GM23338 (cell line): ENCODE measurements around the gene VAMP8. TPM values are rescaled to one million over a fixed set of nuclear protein-coding genes. Genes with fewer than 3 reads are reported as not detected.

ENCODE experiments used
- ATAC-seq: fragments of 200-7000 bp; cut with Tn5 transposase; 3 replicates; pipeline ENCODE4 v1.9.1; 2020
- DNase-seq: peaks from one replicate; pipeline ENCODE4 v3.0.0-alpha.2; 2015; ENCODE audit warnings: low spot score
- H2AFZ ChIP-seq: fragments of 200-600 bp; sonication (generic); 2 replicates; pipeline ENCODE4 v1.8.0; 2016; ENCODE audit warnings: antibody characterized with exemption, mild to moderate bottlenecking, moderate library complexity
- H3F3A ChIP-seq: fragments of 200-600 bp; sonication (generic); replicated peaks from 2 replicates; pipeline ENCODE4 v1.8.0; 2017; ENCODE audit warnings: antibody characterized with exemption, mixed run types, low read depth
- H3K27ac ChIP-seq: fragments of 200-600 bp; sonication (generic); 2 replicates; pipeline ENCODE4 v1.6.1; 2016; ENCODE audit warnings: low read depth
- H3K27me3 ChIP-seq: fragments of 200-600 bp; sonication (generic); 2 replicates; pipeline ENCODE4 v1.8.0; 2016; ENCODE audit warnings: mild to moderate bottlenecking, mixed run types, moderate library complexity; ENCODE audit not compliant: insufficient read depth
- H3K36me3 ChIP-seq: fragments of 200-600 bp; sonication (generic); 2 replicates; pipeline ENCODE4 v1.8.0; 2016; ENCODE audit warnings: mild to moderate bottlenecking; ENCODE audit not compliant: insufficient read depth
- H3K4me1 ChIP-seq: fragments of 200-600 bp; sonication (generic); 2 replicates; pipeline ENCODE4 v1.8.0; 2016; ENCODE audit warnings: mild to moderate bottlenecking, moderate library complexity; ENCODE audit not compliant: insufficient read depth
- H3K4me2 ChIP-seq: fragments of 200-600 bp; sonication (generic); 2 replicates; pipeline ENCODE4 v1.7.1; 2017; ENCODE audit warnings: mixed run types
- H3K4me3 ChIP-seq: fragments of 200-600 bp; sonication (generic); 2 replicates; pipeline ENCODE4 v1.6.1; 2016; ENCODE audit warnings: mixed run types
- H3K79me2 ChIP-seq: fragments of 200-600 bp; sonication (generic); replicated peaks from 2 replicates; pipeline ENCODE4 v1.8.0; 2017; ENCODE audit warnings: mild to moderate bottlenecking; ENCODE audit not compliant: insufficient read depth
- H3K9me2 ChIP-seq: fragments of 200-600 bp; sonication (generic); 2 replicates; pipeline ENCODE4 v1.8.0; 2017; ENCODE audit not compliant: insufficient read depth
- H4K20me1 ChIP-seq: fragments of 200-600 bp; sonication (generic); replicated peaks from 2 replicates; pipeline ENCODE4 v1.8.0; 2017; ENCODE audit warnings: mild to moderate bottlenecking; ENCODE audit not compliant: insufficient read depth
- H3K27ac Mint-ChIP-seq: 2 replicates; pipeline ENCODE4 v1.8.0; 2020; ENCODE audit warnings: inconsistent platforms, mild to moderate bottlenecking, moderate library complexity, mixed read lengths
- H3K27me3 Mint-ChIP-seq: 3 replicates; pipeline ENCODE4 v1.8.0; 2022; ENCODE audit warnings: low read depth, mild to moderate bottlenecking, moderate library complexity, mixed read lengths, inconsistent platforms; ENCODE audit not compliant: insufficient read depth, poor library complexity
- H3K36me3 Mint-ChIP-seq: 3 replicates; pipeline ENCODE4 v1.8.0; 2021; ENCODE audit warnings: low read depth, mild to moderate bottlenecking, inconsistent platforms, moderate library complexity, mixed read lengths
- H3K4me1 Mint-ChIP-seq: 3 replicates; pipeline ENCODE4 v1.8.0; 2020; ENCODE audit warnings: mild to moderate bottlenecking, inconsistent platforms, mixed read lengths
- H3K4me3 Mint-ChIP-seq: 3 replicates; pipeline ENCODE4 v1.8.0; 2021; ENCODE audit warnings: moderate library complexity, mild to moderate bottlenecking, inconsistent platforms, mixed read lengths
- H3K9me3 Mint-ChIP-seq: 3 replicates; pipeline ENCODE4 v1.8.0; 2020; ENCODE audit warnings: moderate library complexity, mild to moderate bottlenecking, inconsistent platforms, mixed read lengths
- ETS1 ChIP-seq: IDR thresholded peaks from 2 replicates; pipeline ENCODE4 v1.6.1; 2016; ENCODE audit warnings: antibody characterized with exemption
- EZH2 ChIP-seq: fragments of 200-600 bp; sonication (generic); IDR thresholded peaks from one replicate; pipeline ENCODE4 v1.8.0; 2017; ENCODE audit warnings: antibody characterized with exemption, mild to moderate bottlenecking, low read depth; ENCODE audit not compliant: unreplicated experiment
- NANOG ChIP-seq: IDR thresholded peaks from 2 replicates; pipeline ENCODE4 v1.6.1; 2016; ENCODE audit warnings: antibody characterized with exemption, borderline replicate concordance
- POLR2AphosphoS5 ChIP-seq: IDR thresholded peaks from 2 replicates; pipeline ENCODE4 v1.6.1; 2016; ENCODE audit warnings: antibody characterized with exemption, low read depth
- STAT1 ChIP-seq: IDR thresholded peaks from one replicate; pipeline ENCODE4 v1.6.1; 2016; ENCODE audit warnings: antibody characterized with exemption; ENCODE audit not compliant: unreplicated experiment
- ZNF114 ChIP-seq: fragments of 250-450 bp; sonication (Bioruptor Pico); IDR thresholded peaks from 2 replicates; pipeline ENCODE4 v1.5.0; 2020; ENCODE audit warnings: mild to moderate bottlenecking, moderate library complexity
- ZNF331 ChIP-seq: fragments of 250-450 bp; sonication (Bioruptor Pico); IDR thresholded peaks from 2 replicates; pipeline ENCODE4 v1.5.0; 2020; ENCODE audit warnings: low read depth, mild to moderate bottlenecking, moderate library complexity
- polyA plus RNA-seq: library from polyadenylated mRNA; unstranded; fragments of >200 nt; fragmentation: Nextera tagmentation; extraction: Ambion mirVana; gene quantifications from 2 replicates; pipeline ENCODE4 v1.2.1, GENCODE V29; 2016
- total RNA-seq: library from RNA; depleted of rRNA; stranded (reverse); fragments of >200 nt; shearing (Covaris generic); gene quantifications from 2 replicates; pipeline ENCODE4 v1.2.3, GENCODE V29; 2014
- TF ChIP-seq, protein P1 (sequence below), 2 experiments: fragments of 200-600 bp in 1 of 2; sonication (generic) in 1 of 2; conservative IDR thresholded peaks; 2 replicates each; pipeline versions ENCODE4 v1.5.1 to v1.6.1; 2016 to 2017; ENCODE audit warnings: antibody characterized with exemption in 2 of 2, low read depth in 2 of 2, mild to moderate bottlenecking in 2 of 2, moderate library complexity in 1 of 2
- TF ChIP-seq, protein P2 (sequence below): IDR thresholded peaks from one replicate; pipeline ENCODE4 v1.6.1; 2018; ENCODE audit warnings: antibody characterized with exemption; ENCODE audit not compliant: unreplicated experiment

VAMP8 gene
- total and polyA plus RNA-seq, 2 experiments from 2014 or later = 16.3 to 71.7 TPM

DNA sequence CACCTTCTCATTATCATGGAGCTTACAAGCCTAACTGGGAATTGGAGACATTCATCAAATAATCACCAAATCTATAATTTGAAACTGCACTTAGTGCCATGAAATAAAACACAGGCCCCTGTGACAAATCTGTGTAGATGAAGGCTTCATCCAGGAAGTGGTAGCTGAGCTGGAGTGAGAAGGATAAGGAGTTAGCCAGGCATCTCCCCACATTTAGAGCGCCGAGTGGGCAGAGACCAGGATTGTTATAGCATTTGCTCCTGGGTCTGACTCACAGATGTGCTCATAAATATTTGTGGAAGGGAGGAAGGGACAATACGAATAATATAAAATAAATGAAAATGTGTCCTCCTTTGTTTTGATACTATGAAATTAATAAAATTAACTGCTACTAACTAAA, 40.9 kb upstream of the VAMP8 start (continued):
- TF ChIP-seq, protein P1, sequence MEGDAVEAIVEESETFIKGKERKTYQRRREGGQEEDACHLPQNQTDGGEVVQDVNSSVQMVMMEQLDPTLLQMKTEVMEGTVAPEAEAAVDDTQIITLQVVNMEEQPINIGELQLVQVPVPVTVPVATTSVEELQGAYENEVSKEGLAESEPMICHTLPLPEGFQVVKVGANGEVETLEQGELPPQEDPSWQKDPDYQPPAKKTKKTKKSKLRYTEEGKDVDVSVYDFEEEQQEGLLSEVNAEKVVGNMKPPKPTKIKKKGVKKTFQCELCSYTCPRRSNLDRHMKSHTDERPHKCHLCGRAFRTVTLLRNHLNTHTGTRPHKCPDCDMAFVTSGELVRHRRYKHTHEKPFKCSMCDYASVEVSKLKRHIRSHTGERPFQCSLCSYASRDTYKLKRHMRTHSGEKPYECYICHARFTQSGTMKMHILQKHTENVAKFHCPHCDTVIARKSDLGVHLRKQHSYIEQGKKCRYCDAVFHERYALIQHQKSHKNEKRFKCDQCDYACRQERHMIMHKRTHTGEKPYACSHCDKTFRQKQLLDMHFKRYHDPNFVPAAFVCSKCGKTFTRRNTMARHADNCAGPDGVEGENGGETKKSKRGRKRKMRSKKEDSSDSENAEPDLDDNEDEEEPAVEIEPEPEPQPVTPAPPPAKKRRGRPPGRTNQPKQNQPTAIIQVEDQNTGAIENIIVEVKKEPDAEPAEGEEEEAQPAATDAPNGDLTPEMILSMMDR (conservative IDR thresholded peaks at IDR 0.05; ENCODE audit: low read depth in 2 of 2) = no peak
- TF ChIP-seq ETS1 (no peak), POLR2AphosphoS5 (no peak), NANOG (no peak)

GRCh38 chr2:85537600-85538506, 39.5 kb upstream of the VAMP8 start:
- H3K27me3 Mint-ChIP-seq = peaks cover 18% of the 10 kb centered on the region
- ATAC-seq = peak; percentile 58
- peaks cover 23% of the 10 kb centered on the region for H3K4me1 ChIP-seq
- H3K4me3 ChIP-seq = peak overlapping the region; percentile 92
- H3K79me2 ChIP-seq = peaks cover 47% of the 10 kb centered on the region
- peak overlapping the region; percentile 98 for H3K4me3 Mint-ChIP-seq
- H3K36me3 ChIP-seq = peaks cover 31% of the 10 kb centered on the region
- peak overlapping the region; percentile 96 for H3K4me2 ChIP-seq
- H3K27ac Mint-ChIP-seq = peak overlapping the region; percentile 100
- no peaks in the 10 kb centered on the region for H3K27me3 ChIP-seq
- H3K9me3 Mint-ChIP-seq = peaks cover 3% of the 10 kb centered on the region; the same call in 2 of the 3 replicates
- H3F3A ChIP-seq = peaks cover 32% of the 10 kb centered on the region
- peak overlapping the region; percentile 100 for H3K27ac ChIP-seq
- peaks cover 32% of the 10 kb centered on the region for H4K20me1 ChIP-seq
- TF ChIP-seq ETS1 (no peak; the same call in 1 of the 2 replicates), ZNF114 (no peak), EZH2 (no peak), POLR2AphosphoS5 (0 out of 2 replicates have a peak, but pooled peaks have one; percentile 62), ZNF331 (no peak), STAT1 (no peak)
- TF ChIP-seq, protein P1 (conservative IDR thresholded peaks at IDR 0.05; ENCODE audit: low read depth in 2 of 2) = peak; percentile 31 to 49; a peak in 3 of 4 replicates
- TF ChIP-seq, protein P2, sequence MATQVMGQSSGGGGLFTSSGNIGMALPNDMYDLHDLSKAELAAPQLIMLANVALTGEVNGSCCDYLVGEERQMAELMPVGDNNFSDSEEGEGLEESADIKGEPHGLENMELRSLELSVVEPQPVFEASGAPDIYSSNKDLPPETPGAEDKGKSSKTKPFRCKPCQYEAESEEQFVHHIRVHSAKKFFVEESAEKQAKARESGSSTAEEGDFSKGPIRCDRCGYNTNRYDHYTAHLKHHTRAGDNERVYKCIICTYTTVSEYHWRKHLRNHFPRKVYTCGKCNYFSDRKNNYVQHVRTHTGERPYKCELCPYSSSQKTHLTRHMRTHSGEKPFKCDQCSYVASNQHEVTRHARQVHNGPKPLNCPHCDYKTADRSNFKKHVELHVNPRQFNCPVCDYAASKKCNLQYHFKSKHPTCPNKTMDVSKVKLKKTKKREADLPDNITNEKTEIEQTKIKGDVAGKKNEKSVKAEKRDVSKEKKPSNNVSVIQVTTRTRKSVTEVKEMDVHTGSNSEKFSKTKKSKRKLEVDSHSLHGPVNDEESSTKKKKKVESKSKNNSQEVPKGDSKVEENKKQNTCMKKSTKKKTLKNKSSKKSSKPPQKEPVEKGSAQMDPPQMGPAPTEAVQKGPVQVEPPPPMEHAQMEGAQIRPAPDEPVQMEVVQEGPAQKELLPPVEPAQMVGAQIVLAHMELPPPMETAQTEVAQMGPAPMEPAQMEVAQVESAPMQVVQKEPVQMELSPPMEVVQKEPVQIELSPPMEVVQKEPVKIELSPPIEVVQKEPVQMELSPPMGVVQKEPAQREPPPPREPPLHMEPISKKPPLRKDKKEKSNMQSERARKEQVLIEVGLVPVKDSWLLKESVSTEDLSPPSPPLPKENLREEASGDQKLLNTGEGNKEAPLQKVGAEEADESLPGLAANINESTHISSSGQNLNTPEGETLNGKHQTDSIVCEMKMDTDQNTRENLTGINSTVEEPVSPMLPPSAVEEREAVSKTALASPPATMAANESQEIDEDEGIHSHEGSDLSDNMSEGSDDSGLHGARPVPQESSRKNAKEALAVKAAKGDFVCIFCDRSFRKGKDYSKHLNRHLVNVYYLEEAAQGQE = no peak
- no peaks in the 10 kb centered on the region for H3K9me2 ChIP-seq
- peaks cover 42% of the 10 kb centered on the region for H3K36me3 Mint-ChIP-seq
- DNase-seq = peak; percentile 83
- peaks cover 37% of the 10 kb centered on the region for H3K4me1 Mint-ChIP-seq
- no peak overlapping the region for H2AFZ ChIP-seq
